Measurements from ENCODE around the gene TRPC4.

Gene TRPC4

GRCh38 chr13:37869756-37870488, at the start of gene TRPC4:
Gene TRPC4, minus strand, starts transcription at chr13:37869772. Its CDS starts 86,439 bp downstream, at chr13:37783333.
- DNase-seq (ENCODE audit: low read depth in 2 of 2): peak in 1 of 2 donors; percentile 4

- DNase-seq (ENCODE audit: low read depth in 2 of 2): no peak
Observed at GRCh38 chr13:37918751-37919150, 49.2 kb upstream of the TRPC4 start.

GRCh38 chr13:37918116-37918714, 48.6 kb upstream of the TRPC4 start:
- DNase-seq (ENCODE audit: low read depth in 2 of 2): no peak

- no peak for DNase-seq (ENCODE audit: low read depth in 2 of 2)
Observed at GRCh38 chr13:37914781-37915391, 45.3 kb upstream of the TRPC4 start.

GRCh38 chr13:37910790-37911189, 41.2 kb upstream of the TRPC4 start:
- no peak for DNase-seq (ENCODE audit: low read depth in 2 of 2)

- no peak for DNase-seq (ENCODE audit: low read depth in 2 of 2)
Observed at GRCh38 chr13:37906880-37907279, 37.3 kb upstream of the TRPC4 start.

GRCh38 chr13:37905736-37906135, 36.2 kb upstream of the TRPC4 start:
- DNase-seq (ENCODE audit: low read depth in 2 of 2): no peak

- DNase-seq (ENCODE audit: low read depth in 2 of 2): no peak
Observed at GRCh38 chr13:37899753-37900152, 30.2 kb upstream of the TRPC4 start.

- DNase-seq (ENCODE audit: low read depth in 2 of 2): no peak
Observed at GRCh38 chr13:37893321-37893720, 23.7 kb upstream of the TRPC4 start.

- DNase-seq (ENCODE audit: low read depth in 2 of 2): no peak
Observed at GRCh38 chr13:37889820-37890219, 20.2 kb upstream of the TRPC4 start.

- no peak for DNase-seq (ENCODE audit: low read depth in 2 of 2)
Observed at GRCh38 chr13:37889102-37889501, 19.5 kb upstream of the TRPC4 start.

GRCh38 chr13:37886879-37887278, 17.3 kb upstream of the TRPC4 start:
- no peak for DNase-seq (ENCODE audit: low read depth in 2 of 2)

- no peak for DNase-seq (ENCODE audit: low read depth in 2 of 2)
Observed at GRCh38 chr13:37884674-37885073, 15.1 kb upstream of the TRPC4 start.

- no peak for DNase-seq (ENCODE audit: low read depth in 2 of 2)
Observed at GRCh38 chr13:37884026-37884425, 14.5 kb upstream of the TRPC4 start.

GRCh38 chr13:37878921-37879320, 9.3 kb upstream of the TRPC4 start:
- no peak for DNase-seq (ENCODE audit: low read depth in 2 of 2)

GRCh38 chr13:37878496-37878895, 8.9 kb upstream of the TRPC4 start:
- no peak for DNase-seq (ENCODE audit: low read depth in 2 of 2)

- DNase-seq (ENCODE audit: low read depth in 2 of 2): no peak
Observed at GRCh38 chr13:37870895-37871550, 1.5 kb upstream of the TRPC4 start.

- no peak for DNase-seq (ENCODE audit: low read depth in 2 of 2)
Observed at GRCh38 chr13:37870489-37870845, 895 bp upstream of the TRPC4 start.

- no peak for DNase-seq (ENCODE audit: low read depth in 2 of 2)
Observed at GRCh38 chr13:37869506-37869755, 141 bp downstream of the TRPC4 start.

GRCh38 chr13:37868691-37869505, 674 bp downstream of the TRPC4 start:
- no peak for DNase-seq (ENCODE audit: low read depth in 2 of 2)

GRCh38 chr13:37863708-37864107, 5.9 kb downstream of the TRPC4 start:
- no peak for DNase-seq (ENCODE audit: low read depth in 2 of 2)

- no peak for DNase-seq (ENCODE audit: low read depth in 2 of 2)
Observed at GRCh38 chr13:37835392-37835791, 34.2 kb downstream of the TRPC4 start.

Measured in stimulated activated CD4-positive, alpha-beta T cell treated with anti-CD3 and anti-CD28 coated beads, Interleukin-4, amount 100 ng/mL, for 48 hours (primary cell).